COLO829 (cell line): ENCODE data around the gene USP22.

Experiments used
- DNase-seq: peaks from one replicate; pipeline ENCODE4 v3.0.0; 2012; ENCODE audit warnings: low spot score

The USP22 gene

GRCh38 chr17:21046216-21046615 is 3.4 kb upstream of the USP22 start:
- no peak for DNase-seq

- no peak for DNase-seq
Observed at GRCh38 chr17:21044971-21045370, 2.2 kb upstream of the USP22 start.

DNA sequence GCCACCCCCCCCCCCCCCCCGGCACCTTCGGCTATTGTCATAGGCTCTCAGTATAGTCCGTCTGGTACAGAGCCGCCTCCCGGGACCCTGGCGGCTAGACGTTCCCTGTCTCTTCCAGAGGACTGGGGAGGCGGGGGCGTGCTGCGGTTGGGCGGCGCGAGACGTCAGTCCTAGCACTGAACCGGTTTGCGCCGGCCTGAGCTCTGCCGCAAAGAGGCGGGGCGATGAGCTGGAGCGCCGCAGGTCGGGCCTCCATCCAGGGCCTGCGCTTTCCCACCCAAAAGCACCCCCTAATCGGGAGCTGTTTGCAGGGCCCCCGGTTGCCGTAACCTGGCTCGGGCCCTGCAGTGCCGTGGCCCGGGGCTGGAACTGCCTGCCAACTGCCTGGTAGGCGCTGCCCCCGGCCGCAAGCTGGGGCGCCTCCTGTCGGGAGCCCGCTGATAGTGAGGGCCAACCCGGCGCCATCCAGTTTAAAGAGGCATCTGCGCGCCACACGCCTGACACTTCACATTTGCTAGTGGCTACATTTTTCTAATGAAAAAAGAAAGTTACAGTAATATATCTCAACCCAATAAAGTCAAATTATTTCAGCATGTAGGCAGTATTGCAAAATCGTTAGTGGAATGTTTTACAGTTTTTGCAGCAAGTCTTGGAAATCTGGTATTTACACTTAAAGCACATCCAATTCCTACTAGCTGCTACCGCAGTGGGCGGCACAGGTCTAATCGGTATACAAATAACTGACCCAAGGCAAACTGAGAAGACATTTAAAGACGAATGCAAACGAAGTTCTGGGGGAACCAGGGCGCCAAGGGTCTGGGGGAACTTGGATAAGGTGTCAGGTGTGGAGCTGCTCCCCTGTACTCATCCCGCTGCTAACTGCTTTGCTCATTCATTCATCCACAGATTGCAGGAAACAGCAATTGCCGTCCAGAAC is 753 bp upstream of the USP22 start:
- DNase-seq: peak; percentile 91

GRCh38 chr17:21041741-21042457 is 912 bp downstream of the USP22 start:
- DNase-seq: peak; percentile 71

DNA sequence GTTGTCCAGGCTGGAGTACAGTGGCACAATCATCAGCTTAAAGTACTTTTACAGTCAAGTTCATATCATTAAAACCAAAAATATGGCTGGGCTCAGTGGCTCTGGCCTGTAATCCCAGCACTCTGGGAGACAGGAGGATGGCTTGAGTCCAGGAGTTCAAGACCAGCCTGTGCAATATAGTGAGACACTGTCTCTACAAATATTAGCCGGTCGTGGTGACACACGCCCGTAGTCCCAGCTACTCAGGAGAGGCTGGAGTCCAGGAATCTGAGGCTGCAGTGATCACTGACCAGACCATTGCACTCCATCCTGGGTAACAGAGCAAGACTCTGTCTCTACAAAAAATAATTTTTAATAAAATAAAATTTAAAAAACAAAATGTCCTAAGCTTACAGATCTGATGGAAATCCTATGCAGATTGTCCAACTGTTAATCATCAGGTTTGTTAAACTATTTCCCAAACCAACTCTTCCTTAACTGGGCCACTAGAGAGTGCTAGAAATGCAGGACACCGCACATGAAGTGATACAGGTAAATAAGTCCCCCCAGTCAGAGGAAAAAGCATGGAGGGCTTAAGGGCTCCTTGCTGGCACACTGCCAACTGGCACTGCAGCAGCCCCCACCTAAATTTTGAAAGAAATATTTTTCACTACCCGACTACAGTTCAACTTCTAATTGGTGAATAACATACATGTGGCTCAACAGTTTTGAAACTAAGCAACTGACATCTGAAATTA is 2.8 kb downstream of the USP22 start:
- DNase-seq: peak; percentile 71

DNA sequence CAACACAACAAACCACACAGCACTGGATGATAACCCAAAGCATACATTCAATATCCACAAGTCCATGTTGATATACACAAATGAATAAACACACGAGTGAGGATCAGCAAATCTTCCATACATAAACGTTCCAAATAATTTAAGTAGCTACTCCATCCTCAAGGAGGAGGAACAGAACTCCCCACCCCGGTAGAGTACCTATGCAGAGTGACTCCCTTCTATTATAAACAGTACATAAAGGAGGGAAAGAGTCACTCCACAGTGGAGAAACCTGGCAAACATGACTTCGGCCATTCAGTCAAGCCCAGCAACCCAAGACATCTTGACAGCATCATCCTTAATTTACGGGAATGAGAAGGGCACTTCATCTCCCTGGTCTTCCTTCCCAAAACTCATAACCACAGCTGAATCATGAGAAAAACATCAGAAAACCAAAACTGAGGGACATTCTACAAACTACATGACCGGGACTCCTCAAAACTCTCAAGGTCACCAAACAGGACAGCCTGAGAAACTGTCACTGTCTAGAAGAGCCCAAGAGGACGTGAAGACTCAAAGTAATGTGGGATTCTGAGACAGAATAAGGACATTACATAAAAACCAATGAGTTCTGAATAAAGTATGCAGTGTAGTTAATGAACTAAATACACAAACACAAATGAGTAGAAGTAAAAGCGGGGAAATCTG is 5.6 kb downstream of the USP22 start:
- DNase-seq: no peak

DNA sequence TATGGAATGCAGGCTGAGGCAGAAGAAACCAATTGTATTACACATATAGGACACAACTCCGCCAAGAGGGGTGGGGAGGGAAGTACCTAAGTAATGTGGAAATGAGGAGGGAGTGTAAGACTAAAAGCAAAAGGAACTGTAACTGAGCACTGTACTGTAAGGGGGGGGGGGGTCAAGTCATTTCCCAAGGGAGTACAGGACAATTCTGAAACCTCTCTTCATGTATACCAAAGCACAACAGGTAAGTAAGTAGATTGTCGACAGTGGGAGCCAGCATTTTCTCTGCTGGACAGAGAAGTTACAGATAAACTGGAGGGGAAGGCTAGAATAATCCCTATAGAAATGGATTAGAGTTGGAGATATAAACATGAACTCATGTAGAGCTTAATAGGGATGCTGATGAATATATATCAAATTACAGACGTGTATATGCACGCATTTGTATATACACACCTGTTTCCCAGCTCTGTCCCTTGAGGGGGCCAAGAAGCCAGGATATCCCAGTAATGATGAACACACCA is 6.4 kb downstream of the USP22 start:
- DNase-seq: no peak

GRCh38 chr17:21035406-21035805 is 7.4 kb downstream of the USP22 start:
- DNase-seq: no peak

GRCh38 chr17:21034340-21035235 is 8.2 kb downstream of the USP22 start:
- DNase-seq: no peak

GRCh38 chr17:21033350-21033749 is 9.5 kb downstream of the USP22 start:
- DNase-seq: no peak

- DNase-seq: no peak
Observed at GRCh38 chr17:21031756-21032396, 10.9 kb downstream of the USP22 start.

GRCh38 chr17:21030375-21030774 is 12.4 kb downstream of the USP22 start:
- no peak for DNase-seq

DNA sequence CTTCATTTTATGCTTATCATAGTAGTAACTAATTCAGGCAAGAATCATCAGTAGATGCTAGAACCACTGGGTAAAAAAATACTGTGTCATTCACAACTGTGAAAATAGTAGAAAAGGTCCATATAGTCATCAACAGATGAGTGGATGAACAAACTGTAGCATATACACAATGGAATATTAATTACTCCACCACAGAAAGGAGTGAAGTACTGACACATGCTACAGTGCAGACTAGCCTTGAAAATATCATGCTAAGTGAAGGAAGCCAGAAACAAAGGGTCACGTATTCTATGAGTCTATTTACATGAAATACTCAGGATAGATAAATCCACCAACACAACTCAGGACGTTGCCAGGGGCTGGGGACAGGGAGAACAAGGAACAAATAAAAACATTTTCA is 13.3 kb downstream of the USP22 start:
- no peak for DNase-seq

DNA sequence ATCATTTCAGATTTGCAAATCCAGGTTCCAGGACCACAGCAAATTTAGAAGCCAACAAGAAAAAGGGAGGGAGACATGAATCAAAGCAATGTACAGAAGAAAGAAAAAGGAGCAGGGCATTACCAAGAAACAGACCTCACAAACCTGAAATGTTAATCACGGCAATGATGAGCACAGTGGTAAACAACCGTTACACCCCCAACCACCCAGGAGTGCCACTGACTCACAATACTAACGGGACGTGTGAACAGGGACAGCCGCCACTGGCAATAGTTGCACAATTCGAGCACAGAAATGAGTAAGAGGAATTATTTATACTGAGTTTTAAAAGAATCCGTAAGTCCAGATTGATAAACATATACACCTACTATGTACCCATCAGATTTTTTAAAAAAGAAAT is 13.8 kb downstream of the USP22 start:
- DNase-seq: no peak

DNA sequence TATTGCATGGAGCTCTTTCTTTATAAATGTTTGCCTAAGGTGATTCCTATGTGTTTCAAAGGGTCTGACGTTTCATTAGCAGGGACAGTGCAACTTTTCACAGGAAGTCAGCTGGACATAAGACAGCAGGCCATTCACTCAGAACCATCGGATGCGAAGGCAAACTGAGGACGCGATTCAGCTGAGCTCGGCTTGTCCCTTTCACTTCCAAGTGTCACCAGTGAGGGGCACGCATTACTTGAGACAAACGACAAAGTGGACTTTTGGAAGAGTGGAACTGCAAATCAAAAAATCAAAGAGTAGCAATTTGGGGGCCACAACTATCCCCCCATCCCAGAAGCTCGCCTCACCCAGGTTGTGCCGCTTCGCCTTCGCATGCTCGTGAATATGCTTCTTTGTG is 14.6 kb downstream of the USP22 start:
- no peak for DNase-seq

GRCh38 chr17:21027031-21027430 is 15.8 kb downstream of the USP22 start:
- no peak for DNase-seq

- no peak for DNase-seq
Observed at GRCh38 chr17:21025451-21025850, 17.4 kb downstream of the USP22 start.

- DNase-seq: no peak
Observed at GRCh38 chr17:21024024-21024423, 18.8 kb downstream of the USP22 start.

GRCh38 chr17:21021208-21021803 is 21.5 kb downstream of the USP22 start:
- no peak for DNase-seq

GRCh38 chr17:21020622-21021021 is 22.2 kb downstream of the USP22 start:
- DNase-seq: no peak
